ENCODE results near the gene R3HDM2.
"Not testable (repeated sequence)": the region's sequence is repeated elsewhere in the genome, so short reads cannot be mapped to it uniquely, and the experiment has no call there.

Gene R3HDM2

DNA sequence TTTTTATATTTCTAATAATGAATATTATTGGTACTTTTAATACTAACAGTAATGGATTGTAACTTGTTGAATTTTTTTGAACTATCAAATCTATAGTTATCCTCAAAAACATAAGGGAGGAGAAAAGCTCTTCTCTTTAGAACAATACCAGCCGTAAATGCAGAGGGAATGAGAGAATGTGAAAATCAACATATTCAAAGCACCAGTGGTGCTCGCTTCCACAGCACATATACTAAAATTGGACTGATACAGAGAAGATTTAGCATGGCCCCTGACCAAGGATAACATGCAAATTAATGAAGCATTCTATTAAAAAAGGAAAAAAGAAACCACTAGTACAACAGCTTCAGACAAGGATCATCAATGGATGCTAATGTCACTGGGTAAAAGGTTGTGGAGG, 15.8 kb downstream of the R3HDM2 start:
- H3K27me3 ChIP-seq, result no peaks in the 10 kb centered on the region

GRCh38 chr12:57414160-57414559, 16.7 kb downstream of the R3HDM2 start:
- H3K27ac ChIP-seq; H3K27me3 ChIP-seq; H3K4me2 ChIP-seq; H3K4me3 ChIP-seq; H3K9me3 ChIP-seq (replicated peaks in 1 of 11); H3K9ac ChIP-seq: not testable (repeated sequence)
- peaks cover 13 to 54% (median 24%) of the 10 kb centered on the region in 11 experiments; a peak in 19 of 22 replicates for H3K36me3 ChIP-seq
- H4K20me1 ChIP-seq, result peaks cover 0 to 76% (median 7%) of the 10 kb centered on the region in 11 experiments; a peak in 10 of 22 replicates
- peaks cover 0 to 19% (median 0%) of the 10 kb centered on the region in 10 experiments; a peak in 9 of 20 replicates for H3K4me1 ChIP-seq

More for the DNA sequence above, 15.8 kb downstream of the R3HDM2 start:
- Histone ChIP-seq H3K27ac (no peak overlapping the region), H3K4me3 (no peak overlapping the region), H3K4me1 (peaks cover 0 to 19% (median 0%) of the 10 kb centered on the region in 10 experiments; a peak in 9 of 20 replicates), H3K9me3 (replicated peaks in 1 of 11) (no peaks in the 10 kb centered on the region), H3K4me2 (no peak overlapping the region), H4K20me1 (peaks cover 0 to 75% (median 7%) of the 10 kb centered on the region in 11 experiments; a peak in 11 of 22 replicates), H3K36me3 (peaks cover 21 to 62% (median 31%) of the 10 kb centered on the region in 11 experiments; a peak in 20 of 22 replicates), H3K9ac (no peak overlapping the region)
- no peak for TF ChIP-seq Cebpa-rat (IDR thresholded peaks at IDR 0.05)

DNA sequence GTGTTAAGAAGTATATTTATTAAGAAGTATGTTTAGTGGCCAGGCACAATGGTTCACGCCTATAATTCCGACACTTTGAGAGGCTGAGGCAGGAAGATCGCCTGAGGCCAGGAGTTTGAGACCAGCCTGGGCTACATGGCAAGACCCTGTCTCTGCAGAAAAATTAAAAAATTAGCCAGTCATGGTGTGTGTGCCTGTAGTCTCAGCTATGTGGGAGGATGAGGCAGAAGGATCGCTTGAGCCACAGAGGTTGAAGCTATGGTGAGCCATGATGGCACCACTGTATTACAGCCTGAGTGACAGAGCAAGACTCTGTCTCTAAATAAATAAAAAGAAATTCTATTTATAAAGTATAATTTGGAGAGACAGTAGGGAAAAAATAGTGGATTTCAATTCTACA, 20.3 kb downstream of the R3HDM2 start:
- no peaks in the 10 kb centered on the region for H3K9me3 ChIP-seq (replicated peaks in 1 of 11)
- H3K27ac ChIP-seq, result no peak overlapping the region
- TF ChIP-seq Cebpa-rat (IDR thresholded peaks at IDR 0.05), result no peak
- H3K4me1 ChIP-seq, result peaks cover 0 to 3% (median 0%) of the 10 kb centered on the region in 10 experiments; a peak in 1 of 20 replicates
- H3K4me3 ChIP-seq, result no peak overlapping the region
- H3K9ac ChIP-seq, result no peak overlapping the region
- H3K27me3 ChIP-seq, result no peaks in the 10 kb centered on the region
- peaks cover 13 to 54% (median 24%) of the 10 kb centered on the region in 11 experiments; a peak in 19 of 22 replicates for H3K36me3 ChIP-seq
- no peak overlapping the region for H3K4me2 ChIP-seq
- peaks cover 0 to 53% (median 5%) of the 10 kb centered on the region in 11 experiments; a peak in 9 of 22 replicates for H4K20me1 ChIP-seq

DNA sequence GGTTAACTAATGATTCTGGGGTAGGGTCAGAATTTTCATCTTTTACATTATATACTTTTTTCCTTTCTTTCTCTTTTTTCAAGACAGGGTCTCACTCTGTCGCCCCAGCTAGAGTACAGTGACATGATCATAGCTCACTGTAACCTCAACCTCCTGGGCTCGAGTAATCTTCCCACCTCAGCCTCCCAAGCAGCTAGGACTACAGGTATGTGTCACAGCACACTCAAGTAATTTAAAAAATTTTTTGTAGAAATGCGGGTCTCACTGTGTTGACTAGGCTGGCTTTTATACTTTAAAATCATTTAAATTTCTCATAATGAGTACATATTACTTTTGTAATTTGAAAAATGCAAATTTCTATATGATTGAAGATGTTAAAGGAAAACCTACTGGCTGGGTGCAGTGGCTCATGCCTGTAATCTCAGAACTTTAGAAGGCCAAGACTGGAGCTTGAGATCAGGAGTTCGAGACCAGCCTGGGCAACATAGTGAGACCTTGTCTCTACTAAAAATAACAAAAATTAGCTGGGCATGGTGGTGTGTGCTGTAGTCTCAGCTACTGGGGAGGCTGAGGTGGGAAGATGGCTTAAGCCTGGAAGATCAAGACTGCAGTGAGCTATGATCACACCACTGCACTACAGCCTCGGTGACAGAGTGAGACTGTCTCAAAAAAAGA, 25.7 kb downstream of the R3HDM2 start:
- Histone ChIP-seq H3K27me3 (no peaks in the 10 kb centered on the region), H3K4me2 (no peak overlapping the region), H3K36me3 (peaks cover 0 to 27% (median 8%) of the 10 kb centered on the region in 11 experiments; a peak in 15 of 22 replicates), H3K9ac (no peak overlapping the region), H4K20me1 (peaks cover 0 to 29% (median 0%) of the 10 kb centered on the region in 11 experiments; a peak in 3 of 22 replicates), H3K4me3 (no peak overlapping the region), H3K4me1 (no peaks in the 10 kb centered on the region), H3K27ac (no peak overlapping the region), H3K9me3 (replicated peaks in 1 of 11) (no peaks in the 10 kb centered on the region)
- TF ChIP-seq Cebpa-rat (IDR thresholded peaks at IDR 0.05), result no peak

DNA sequence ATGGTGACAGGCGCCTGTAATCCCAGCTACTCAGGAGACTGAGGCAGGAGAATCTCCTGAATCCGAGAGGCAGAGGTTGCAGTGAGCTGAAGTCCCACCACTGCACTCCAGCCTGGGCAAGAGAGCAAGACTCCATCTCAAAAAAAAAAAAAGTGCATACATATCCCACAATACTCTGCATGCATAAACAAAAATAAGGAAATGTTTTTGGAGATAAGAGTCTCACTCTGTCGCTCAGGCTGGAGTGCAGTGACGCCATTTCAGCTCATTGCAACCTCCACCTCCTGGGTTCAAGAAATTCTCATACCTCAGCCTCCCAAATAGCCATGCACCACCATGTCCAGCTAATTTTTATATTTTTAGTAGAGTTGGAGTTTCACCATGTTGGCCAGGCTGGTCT, 28.7 kb downstream of the R3HDM2 start:
- H3K36me3 ChIP-seq, result peaks cover 0 to 40% (median 6%) of the 10 kb centered on the region in 11 experiments; a peak in 8 of 22 replicates
- H3K9me3 ChIP-seq (replicated peaks in 1 of 11); H3K27me3 ChIP-seq; H3K9ac ChIP-seq; H3K27ac ChIP-seq; H3K4me2 ChIP-seq; H3K4me1 ChIP-seq; H3K4me3 ChIP-seq: not testable (repeated sequence)
- H4K20me1 ChIP-seq, result peaks cover 0 to 24% (median 0%) of the 10 kb centered on the region in 11 experiments; a peak in 4 of 22 replicates

GRCh38 chr12:57401165-57401564, 29.7 kb downstream of the R3HDM2 start:
- H3K9ac ChIP-seq, result no peak overlapping the region
- H3K27ac ChIP-seq, result no peak overlapping the region
- no peak overlapping the region for H3K4me3 ChIP-seq
- H4K20me1 ChIP-seq, result peaks cover 0 to 24% (median 0%) of the 10 kb centered on the region in 11 experiments; a peak in 4 of 22 replicates
- no peaks in the 10 kb centered on the region for H3K9me3 ChIP-seq (replicated peaks in 1 of 11)
- TF ChIP-seq Cebpa-rat (IDR thresholded peaks at IDR 0.05), result no peak
- no peak overlapping the region for H3K4me2 ChIP-seq
- H3K36me3 ChIP-seq, result peaks cover 3 to 43% (median 9%) of the 10 kb centered on the region in 11 experiments; a peak in 11 of 22 replicates
- no peaks in the 10 kb centered on the region for H3K4me1 ChIP-seq
- no peaks in the 10 kb centered on the region for H3K27me3 ChIP-seq

- peaks cover 0 to 24% (median 0%) of the 10 kb centered on the region in 11 experiments; a peak in 5 of 22 replicates for H4K20me1 ChIP-seq
- not testable (repeated sequence) for H3K27ac ChIP-seq; H3K4me3 ChIP-seq; H3K27me3 ChIP-seq; H3K9me3 ChIP-seq (replicated peaks in 1 of 11); H3K9ac ChIP-seq; H3K4me2 ChIP-seq; H3K4me1 ChIP-seq
- peaks cover 14 to 56% (median 20%) of the 10 kb centered on the region in 11 experiments; a peak in 21 of 22 replicates for H3K36me3 ChIP-seq
Observed at GRCh38 chr12:57399718-57400463, 31.0 kb downstream of the R3HDM2 start.

DNA sequence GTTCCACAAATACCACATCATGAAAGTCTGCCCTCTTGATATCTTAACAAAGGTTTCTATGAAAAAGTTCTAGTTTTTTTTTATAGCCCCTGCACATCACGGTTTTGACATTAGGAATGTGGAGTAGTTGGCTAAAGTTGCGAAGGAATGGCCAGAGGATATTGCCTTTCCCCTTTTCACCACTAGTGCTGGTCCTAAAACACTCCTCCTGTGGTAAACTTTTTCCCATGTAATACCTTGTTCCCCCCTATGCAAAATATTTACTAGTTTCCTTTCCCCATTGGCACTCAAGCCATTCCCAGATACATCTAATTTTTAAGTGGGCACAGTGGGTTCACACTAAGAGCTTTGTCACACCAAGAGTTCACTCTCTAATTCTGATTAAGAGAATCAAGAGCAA, 33.4 kb downstream of the R3HDM2 start:
- Histone ChIP-seq H3K4me1 (no peaks in the 10 kb centered on the region), H3K4me3 (no peak overlapping the region), H3K27me3 (no peaks in the 10 kb centered on the region), H3K9me3 (replicated peaks in 1 of 11) (no peaks in the 10 kb centered on the region), H4K20me1 (peaks cover 0 to 24% (median 0%) of the 10 kb centered on the region in 11 experiments; a peak in 5 of 22 replicates), H3K4me2 (no peak overlapping the region), H3K36me3 (peaks cover 34 to 75% (median 44%) of the 10 kb centered on the region in 11 experiments), H3K27ac (no peak overlapping the region), H3K9ac (no peak overlapping the region)
- TF ChIP-seq Cebpa-rat (IDR thresholded peaks at IDR 0.05), result no peak

DNA sequence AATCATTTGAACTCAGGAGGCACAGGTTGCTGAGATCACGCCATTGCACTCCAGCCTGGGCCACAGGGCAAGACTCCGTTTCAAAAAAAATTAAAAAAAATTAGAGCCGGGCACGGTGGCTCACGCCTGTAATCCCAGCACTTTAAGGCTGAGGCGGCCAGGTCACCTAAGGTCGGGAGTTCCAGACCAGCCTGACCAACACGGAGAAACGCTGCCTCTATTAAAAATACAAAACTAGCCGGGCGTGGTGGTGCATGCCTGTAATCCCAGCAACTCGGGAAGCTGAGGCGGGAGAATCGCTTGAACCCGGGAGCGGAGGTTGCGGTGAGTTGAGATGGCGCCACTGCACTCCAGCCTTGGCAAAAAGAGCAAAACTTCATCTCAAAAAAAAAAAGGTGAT, 35.7 kb downstream of the R3HDM2 start:
- Histone ChIP-seq H4K20me1 (peaks cover 0 to 20% (median 0%) of the 10 kb centered on the region in 11 experiments; a peak in 6 of 22 replicates), H3K4me1 (peaks cover 0 to 4% (median 0%) of the 10 kb centered on the region in 10 experiments; a peak in 5 of 20 replicates), H3K9ac (no peak overlapping the region), H3K9me3 (replicated peaks in 1 of 11) (no peaks in the 10 kb centered on the region), H3K27ac (no peak overlapping the region), H3K27me3 (no peaks in the 10 kb centered on the region), H3K4me3 (no peak overlapping the region), H3K36me3 (peaks cover 49 to 94% (median 59%) of the 10 kb centered on the region in 11 experiments), H3K4me2 (no peak overlapping the region)
- no peak for TF ChIP-seq Cebpa-rat (IDR thresholded peaks at IDR 0.05)
